Stimulated activated CD8-positive, alpha-beta memory T cell treated with anti-CD3 and anti-CD28 coated beads, Interleukin-4, amount 100 ng/mL, for 4 hours (primary cell): ENCODE results near the gene PIGM.
"Not testable (repeated sequence)": the region's sequence is repeated elsewhere in the genome, so short reads cannot be mapped to it uniquely, and the experiment has no call there.

Source experiments
- DNase-seq, 2 donors: peaks; one replicate each; pipeline ENCODE4 v3.0.0-alpha.2; 2020; ENCODE audit warnings: low read depth in 2 of 2, low spot score in 1 of 2

The PIGM gene

GRCh38 chr1:160061369-160062229 lies 29.8 kb upstream of the PIGM start:
- DNase-seq, result no peak

- DNase-seq, result no peak
Observed at GRCh38 chr1:160058087-160058486, 26.3 kb upstream of the PIGM start.

- no peak for DNase-seq
Observed at GRCh38 chr1:160056648-160057169, 24.9 kb upstream of the PIGM start.

- DNase-seq, result no peak
Observed at GRCh38 chr1:160053548-160054365, 22.0 kb upstream of the PIGM start.

GRCh38 chr1:160052936-160053335 lies 21.1 kb upstream of the PIGM start:
- DNase-seq, result no peak

- DNase-seq, result no peak
Observed at GRCh38 chr1:160050619-160051018, 18.8 kb upstream of the PIGM start.

- not testable (repeated sequence) for DNase-seq
Observed at GRCh38 chr1:160050182-160050581, 18.4 kb upstream of the PIGM start.

- DNase-seq, result no peak
Observed at GRCh38 chr1:160049101-160049500, 17.3 kb upstream of the PIGM start.

- DNase-seq, result no peak
Observed at GRCh38 chr1:160048335-160048734, 16.5 kb upstream of the PIGM start.

GRCh38 chr1:160047111-160047991 lies 15.6 kb upstream of the PIGM start:
- DNase-seq, result no peak

GRCh38 chr1:160046494-160047110 lies 14.8 kb upstream of the PIGM start:
- DNase-seq, result no peak

GRCh38 chr1:160045653-160046052 lies 13.9 kb upstream of the PIGM start:
- DNase-seq, result no peak

GRCh38 chr1:160043543-160043942 lies 11.8 kb upstream of the PIGM start:
- DNase-seq, result no peak

GRCh38 chr1:160040476-160040875 lies 8.7 kb upstream of the PIGM start:
- no peak for DNase-seq

- no peak for DNase-seq
Observed at GRCh38 chr1:160032165-160032820, 503 bp upstream of the PIGM start.

GRCh38 chr1:160030657-160031364 lies 979 bp downstream of the PIGM start:
- DNase-seq, result no peak

- DNase-seq, result no peak
Observed at GRCh38 chr1:160028426-160028825, 3.4 kb downstream of the PIGM start.

GRCh38 chr1:160025314-160025713 lies 6.5 kb downstream of the PIGM start:
- DNase-seq, result no peak

- DNase-seq, result no peak
Observed at GRCh38 chr1:160024195-160024905, 7.4 kb downstream of the PIGM start.
